Measurements from ENCODE around the gene C1QB.

The C1QB gene

DNA sequence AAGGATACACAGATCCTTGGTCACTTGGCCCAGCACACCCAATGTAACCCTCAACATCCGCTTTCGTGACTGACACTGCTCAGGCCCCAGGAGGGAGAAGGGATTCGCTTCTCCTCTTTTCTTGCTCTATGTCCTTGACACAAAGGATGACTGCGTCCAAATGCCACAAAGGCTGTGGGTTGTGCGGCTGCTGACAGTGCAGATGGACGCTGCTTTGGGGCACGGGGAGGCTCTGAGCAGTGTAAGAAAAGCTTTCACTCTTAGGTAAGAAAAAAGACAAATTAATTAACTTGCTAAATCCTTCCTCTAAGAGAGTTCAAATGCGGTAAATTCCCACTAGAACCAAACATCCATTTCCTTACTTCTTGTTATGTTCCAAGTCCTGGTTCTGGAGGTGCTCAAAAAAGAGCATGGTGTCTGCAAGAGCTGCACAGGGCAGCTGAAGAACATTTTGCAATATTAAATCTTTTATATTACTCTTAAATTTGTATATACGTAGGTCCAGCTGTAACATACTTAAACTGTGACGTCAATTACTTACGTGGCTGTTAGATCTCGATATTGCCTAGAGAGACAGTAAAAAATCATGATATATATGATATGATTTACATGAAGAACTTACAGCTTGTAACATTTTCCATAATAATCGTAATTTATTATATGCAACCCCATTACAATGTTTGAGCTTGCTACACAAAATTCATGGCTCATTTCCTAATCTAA, 38.2 kb downstream of the C1QB start:
- in situ Hi-C loops (cut with HindIII; ENCODE audit: low sequenced_read_pairs) = no loop called here

DNA sequence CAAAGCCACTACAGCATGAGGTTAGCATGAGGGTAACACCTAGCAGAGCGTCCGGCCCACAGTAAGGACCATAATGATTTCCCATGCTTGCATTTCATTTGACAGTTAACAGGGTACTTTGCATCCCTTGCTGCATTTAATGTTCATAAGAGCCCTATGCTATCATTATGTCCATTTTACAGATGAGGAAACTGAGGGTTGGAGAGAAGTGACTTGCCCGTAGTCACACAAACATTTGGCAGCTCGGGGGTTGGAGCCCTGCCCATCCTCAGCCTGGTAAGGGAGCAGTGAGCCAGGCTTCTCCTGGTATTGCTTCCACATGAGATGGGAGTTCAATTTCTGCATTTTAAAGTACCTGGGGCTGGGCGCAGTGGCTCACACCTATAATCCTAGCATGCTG, 41.1 kb downstream of the C1QB start:
- in situ Hi-C loops (cut with HindIII; ENCODE audit: low sequenced_read_pairs) = no loop called here

DNA sequence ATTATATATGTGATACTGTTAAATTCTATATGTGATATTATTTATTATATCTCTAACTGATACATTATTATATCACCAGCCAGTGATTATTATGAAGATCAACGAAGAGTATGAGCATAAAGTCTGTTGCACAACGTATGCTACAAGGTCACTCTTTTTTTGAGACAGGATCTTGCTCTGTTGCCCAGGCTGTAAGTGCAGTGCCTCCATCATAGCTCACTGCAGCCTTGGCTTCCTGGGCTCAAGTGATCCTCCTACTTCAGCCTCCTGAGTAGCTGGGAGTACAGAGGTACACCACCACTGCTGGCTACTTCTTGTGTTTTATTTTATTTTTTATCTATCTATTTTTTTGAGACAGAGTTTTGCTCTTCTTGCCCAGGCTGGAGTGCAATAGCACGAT, 43.6 kb downstream of the C1QB start:
- in situ Hi-C loops (cut with HindIII; ENCODE audit: low sequenced_read_pairs) = no loop called here

DNA sequence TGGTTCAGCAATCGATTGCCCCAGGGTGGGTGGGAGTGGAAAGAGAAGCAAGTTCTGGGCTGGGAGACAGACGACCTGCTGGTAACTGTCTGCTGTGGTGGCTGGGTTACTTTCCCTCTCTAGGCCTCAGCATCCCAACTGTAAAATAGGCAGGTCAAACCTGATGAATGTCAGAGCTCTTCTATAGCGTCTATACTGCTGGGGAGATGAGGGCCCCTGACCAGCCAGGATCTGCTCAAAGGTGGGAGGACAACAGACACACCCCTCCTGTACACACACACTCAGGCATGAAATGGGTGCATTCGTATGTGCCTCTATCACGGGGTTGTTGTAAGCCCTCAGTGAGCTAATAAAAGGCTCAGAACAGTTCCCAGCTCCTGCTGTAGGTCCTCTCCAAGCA, 44.9 kb downstream of the C1QB start:
- in situ Hi-C loops (cut with HindIII; ENCODE audit: low sequenced_read_pairs) = no loop called here

DNA sequence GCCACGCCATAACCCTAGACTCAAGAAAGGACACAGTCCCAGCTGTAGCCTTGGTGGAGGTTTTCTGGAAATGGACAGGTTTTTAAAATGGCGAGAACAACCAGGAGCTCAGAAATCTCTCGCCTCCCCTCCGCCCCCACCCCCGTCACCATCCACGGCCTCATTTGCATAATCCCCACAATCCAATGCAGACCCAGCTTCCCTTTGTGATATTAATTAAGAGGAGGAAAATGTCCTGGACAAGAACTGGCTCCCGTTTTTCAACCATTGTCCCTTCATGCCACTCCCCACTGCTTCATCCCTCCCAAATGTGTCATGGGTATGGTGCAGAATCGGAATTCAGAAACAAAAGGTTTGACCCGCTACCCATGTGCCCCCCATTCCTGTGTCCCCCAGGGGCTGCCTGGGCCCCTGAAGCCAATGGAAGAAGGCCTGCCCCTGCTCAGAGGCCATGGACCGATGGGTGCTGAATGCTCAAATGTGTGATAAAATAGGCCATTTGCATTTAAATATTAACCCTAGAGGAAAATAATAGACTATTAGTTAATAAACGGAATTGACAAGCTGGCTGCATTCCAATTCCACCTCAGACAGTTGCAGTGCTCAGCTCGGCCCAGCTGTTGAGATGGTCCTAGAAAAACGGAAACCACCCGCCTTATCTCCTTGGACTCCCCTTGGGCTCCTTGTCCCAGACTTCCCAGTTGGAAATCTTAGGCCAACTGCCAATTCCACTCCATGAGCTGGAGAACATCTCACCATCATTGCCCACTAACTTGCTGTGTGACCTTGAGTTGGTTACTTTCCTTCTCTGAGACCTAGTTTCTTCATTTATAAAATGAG, 46.9 kb downstream of the C1QB start:
- in situ Hi-C loops (cut with HindIII; ENCODE audit: low sequenced_read_pairs) = loop anchor here (25.0 kb wide), 1 partner anchor 187 kb away; no protein-coding TSS in a partner anchor

DNA sequence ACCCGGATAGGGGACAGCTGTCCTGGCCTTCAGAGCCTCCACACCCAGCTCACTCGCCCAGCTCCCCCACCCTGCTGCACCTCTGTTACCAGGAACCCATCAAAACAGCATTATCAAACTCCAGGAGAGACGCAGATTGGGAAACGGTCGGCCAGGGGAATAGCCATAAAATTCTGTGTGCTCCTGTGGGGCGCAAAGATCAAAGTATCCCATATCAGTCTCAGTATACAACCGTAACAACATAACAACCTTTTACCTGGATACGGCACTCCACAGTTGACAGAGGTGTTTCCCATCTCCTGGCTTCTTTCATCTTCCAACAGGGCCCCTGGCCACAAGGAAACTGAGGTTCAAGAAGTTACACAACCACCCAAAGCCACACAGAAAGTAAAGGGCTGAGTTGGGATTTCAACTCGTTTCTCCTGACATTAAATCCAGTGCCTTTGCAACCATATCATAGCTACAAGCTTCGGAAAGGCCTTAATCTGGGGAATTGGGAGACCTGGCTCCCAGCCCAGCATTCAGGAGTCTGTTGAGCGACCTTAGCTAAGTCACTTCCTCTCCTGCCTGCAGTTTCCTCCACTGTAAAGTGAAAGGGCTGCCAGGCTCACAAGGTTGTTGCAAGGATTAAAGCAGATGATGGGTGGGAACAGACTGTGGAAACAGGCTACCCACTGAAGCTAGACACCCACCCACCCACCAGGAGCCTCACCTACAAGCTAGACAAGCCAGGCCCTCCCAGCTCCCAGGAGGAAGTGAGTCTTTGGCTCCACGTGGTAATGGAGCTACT, 49.5 kb downstream of the C1QB start:
- in situ Hi-C loops (cut with HindIII; ENCODE audit: low sequenced_read_pairs) = loop anchor here (25.0 kb wide), 1 partner anchor 185 kb away; no protein-coding TSS in a partner anchor

DNA sequence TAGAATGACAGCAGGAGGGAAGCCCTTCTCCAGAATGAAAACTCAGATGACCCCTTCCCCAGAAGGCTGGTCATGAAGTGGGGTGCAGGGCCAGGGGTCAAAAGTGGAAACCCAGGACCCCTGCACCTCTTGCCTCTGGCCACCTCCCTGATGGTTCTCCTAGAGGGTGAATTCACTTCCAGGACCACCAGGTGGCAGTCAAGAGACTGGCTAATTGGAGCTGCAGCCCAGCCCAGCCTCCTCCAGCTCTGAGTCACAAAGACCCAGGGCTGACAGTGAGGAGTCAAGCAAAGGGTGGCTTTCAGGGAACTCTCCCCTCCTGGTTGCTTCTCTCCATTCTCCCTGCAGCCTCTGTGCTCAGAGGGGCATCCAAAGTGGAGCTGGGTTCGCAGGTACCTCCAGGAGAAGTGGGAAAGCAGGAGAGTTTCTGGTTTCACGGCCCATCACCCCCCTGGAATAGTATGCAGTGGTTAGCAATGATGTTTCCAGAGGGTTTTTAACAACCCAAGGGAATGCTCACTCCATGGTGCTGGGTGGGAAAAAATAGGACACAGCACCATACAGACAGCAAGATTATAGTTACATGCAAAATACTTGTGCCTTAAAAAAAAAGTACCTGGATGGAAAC, 51.5 kb downstream of the C1QB start:
- in situ Hi-C loops (cut with HindIII; ENCODE audit: low sequenced_read_pairs) = loop anchor here (5.0 to 25.0 kb wide), 3 partner anchors 53 to 183 kb away; no protein-coding TSS in a partner anchor

DNA sequence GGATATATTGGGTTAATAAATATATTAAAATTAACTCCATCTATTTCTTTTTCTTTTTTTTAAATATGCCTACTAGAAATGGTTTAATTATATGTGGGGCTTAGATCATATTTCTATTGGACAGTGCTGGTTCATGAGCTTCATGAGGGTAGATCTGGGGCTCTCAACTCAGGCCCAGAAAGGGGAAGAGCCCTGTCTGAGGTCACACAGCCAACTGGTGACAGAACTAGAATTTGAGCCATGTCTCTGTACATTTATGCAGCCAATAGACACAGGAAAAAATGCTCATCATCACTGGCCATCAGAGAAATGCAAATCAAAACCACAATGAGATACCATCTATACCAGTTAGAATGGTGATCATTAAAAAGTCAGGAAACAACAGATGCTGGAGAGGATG, 52.5 kb downstream of the C1QB start:
- in situ Hi-C loops (cut with HindIII; ENCODE audit: low sequenced_read_pairs) = loop anchor here (5.0 to 25.0 kb wide), 3 partner anchors 52 to 182 kb away; no protein-coding TSS in a partner anchor

DNA sequence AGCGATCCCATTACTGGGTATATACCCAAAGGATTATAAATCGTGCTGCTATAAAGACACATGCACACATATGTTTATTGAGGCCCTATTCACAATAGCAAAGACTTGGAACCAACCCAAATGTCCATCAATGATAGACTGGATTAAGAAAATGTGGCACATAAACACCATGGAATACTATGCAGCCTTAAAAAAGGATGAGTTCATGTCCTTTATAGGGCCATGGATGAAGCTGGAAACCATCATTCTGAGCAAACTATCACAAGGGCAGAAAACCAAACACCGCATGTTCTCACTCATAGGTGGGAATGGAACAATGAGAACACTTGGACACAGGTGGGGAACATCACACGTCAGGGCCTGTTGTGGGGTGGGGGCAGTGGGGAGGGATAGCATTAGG, 53.1 kb downstream of the C1QB start:
- in situ Hi-C loops (cut with HindIII; ENCODE audit: low sequenced_read_pairs) = loop anchor here (5.0 to 25.0 kb wide), 3 partner anchors 51 to 181 kb away; no protein-coding TSS in a partner anchor

DNA sequence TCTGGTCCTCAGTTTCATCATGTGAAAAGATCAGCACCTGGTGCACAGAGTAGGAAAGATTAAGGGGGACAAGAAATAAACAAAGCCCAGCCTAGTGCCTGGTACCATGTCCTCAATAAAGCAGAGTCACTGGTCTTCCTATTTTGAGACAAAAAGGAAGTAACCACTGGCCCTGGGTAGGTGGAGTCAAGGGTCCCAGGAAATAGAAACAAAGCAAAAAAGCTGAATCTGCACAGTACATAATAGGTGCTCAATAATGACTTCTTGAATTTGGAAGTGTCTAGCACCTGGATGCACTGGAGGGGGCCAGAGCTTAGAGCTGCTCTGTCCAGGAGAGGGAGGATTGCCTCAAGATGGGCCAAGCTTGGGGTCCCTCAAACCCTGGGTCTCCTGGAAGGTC, 55.7 kb downstream of the C1QB start:
- in situ Hi-C loops (cut with HindIII; ENCODE audit: low sequenced_read_pairs) = loop anchor here (5.0 to 25.0 kb wide), 3 partner anchors 49 to 179 kb away; no protein-coding TSS in a partner anchor

DNA sequence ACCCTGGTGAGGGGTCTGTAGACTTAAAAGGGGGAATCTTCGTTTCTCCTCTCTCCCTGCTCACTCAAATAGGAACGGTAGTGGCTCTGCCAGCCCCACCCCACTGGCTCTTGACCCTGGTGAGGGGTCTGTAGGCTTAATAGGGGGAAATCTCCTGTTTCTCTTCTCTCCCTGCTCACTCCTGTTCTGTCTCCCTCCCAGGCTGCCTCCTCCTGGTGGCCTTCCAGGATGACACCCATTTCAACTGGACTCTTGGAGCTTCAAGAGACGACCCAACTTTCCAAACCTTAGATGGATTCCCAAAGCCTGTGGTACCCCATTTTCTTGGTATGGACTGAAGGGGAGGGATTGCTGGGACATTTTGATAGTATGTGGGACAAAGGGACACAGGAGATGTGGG, 56.2 kb downstream of the C1QB start:
- in situ Hi-C loops (cut with HindIII; ENCODE audit: low sequenced_read_pairs) = loop anchor here (5.0 to 25.0 kb wide), 3 partner anchors 48 to 178 kb away; no protein-coding TSS in a partner anchor

DNA sequence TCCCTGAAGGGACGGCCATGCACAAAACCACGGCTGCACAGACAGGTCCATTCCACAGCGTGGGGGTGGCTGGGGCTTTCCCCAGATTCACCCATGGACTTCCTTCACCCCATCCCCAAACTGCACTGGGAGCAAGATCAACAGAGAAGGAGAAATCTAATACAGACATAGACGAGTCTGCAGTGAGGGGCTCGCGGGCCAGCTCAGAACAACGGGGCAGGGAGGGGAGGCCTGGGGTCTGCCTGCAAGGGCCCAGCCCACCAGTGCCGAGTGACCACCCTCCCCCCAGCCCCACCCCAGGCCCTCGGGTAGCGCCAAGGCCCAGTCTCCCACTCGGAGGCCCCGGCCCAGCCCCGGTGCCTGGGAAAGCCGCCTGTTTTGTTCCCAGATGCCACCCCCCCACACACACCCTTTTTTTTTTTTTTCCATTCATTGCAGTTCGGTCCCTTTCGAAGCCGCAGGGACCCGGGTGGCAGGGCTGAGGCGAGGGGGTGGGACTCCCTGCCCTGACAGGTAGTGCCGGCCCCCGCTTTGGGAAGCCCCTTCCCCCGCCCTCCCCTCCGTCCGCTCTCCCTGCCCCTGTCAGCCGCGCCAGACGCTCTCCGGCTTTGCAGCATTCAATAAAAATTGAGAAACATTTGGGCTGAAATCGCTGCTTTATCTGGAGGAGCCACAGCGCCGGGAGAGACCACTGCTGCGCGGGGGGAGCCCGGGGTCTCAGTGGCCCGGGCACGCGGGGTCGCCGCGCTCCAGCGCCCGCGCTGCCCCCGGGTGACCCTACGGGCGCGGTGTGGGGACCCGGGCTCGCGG, 57.1 kb downstream of the C1QB start:
- in situ Hi-C loops (cut with HindIII; ENCODE audit: low sequenced_read_pairs) = loop anchor here (5.0 to 25.0 kb wide), 3 partner anchors 47 to 177 kb away; no protein-coding TSS in a partner anchor

DNA sequence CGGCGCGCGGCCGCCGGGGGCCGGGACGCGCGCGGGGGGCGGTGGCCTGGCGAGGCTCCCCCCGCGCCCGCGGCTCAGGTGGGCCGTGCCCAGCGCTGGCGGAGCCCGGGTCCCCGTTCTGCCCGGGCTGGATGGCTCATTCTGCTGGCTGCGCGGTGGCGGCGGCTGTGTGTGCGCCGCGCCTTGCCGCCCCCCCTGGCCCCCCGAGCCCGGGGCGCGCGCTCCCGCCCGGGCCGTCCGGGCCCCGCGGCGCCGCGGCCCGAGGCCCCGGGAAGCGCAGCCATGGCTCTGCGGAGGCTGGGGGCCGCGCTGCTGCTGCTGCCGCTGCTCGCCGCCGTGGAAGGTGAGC, 57.6 kb downstream of the C1QB start, which contains the start of gene EPHB2:
EPHB2 (plus strand) TSS at position 139 of the 349 bp plus-strand sequence; CDS start at position 283, 144 bp downstream.
- in situ Hi-C loops (cut with HindIII; ENCODE audit: low sequenced_read_pairs) = loop anchor here (25.0 kb wide), 1 partner anchor 177 kb away; no protein-coding TSS in a partner anchor

DNA sequence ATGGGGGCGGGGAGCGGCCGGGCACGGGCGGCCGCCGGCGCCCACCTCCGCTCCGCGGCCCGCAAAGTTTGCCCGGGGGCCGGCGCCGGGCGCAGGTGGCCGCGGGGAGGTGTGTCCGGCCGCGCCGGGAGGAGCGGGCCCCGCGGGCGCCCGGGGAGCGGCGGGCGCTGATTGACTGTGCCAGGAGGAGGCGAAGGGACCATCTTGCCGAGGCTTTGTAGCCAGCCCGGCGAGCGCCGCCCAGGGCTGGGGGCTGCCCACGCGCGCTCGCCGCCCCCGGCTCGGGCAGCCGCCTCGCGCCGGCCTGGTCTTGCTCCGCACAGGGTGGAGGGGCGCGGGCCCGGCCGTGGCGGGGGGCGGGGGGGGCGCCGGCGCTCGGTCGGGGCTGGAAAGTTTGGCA, 58.0 kb downstream of the C1QB start:
- in situ Hi-C loops (cut with HindIII; ENCODE audit: low sequenced_read_pairs) = loop anchor here (25.0 kb wide), 1 partner anchor 176 kb away; no protein-coding TSS in a partner anchor
